Peyer's patch (tissue), 4 donors: ENCODE data around the gene ADAT3. TPM values are rescaled to one million over a fixed set of nuclear protein-coding genes. Genes with fewer than 3 reads are reported as not detected.
A peak's percentile ranks its signal among the peaks of the same experiment; 100 is the strongest.

Source experiments
- DNase-seq, 3 donors: peaks; one replicate each; pipeline ENCODE4 v3.0.0-alpha.2; 2017 to 2019
- H3K27ac ChIP-seq, 4 donors: fragments of 200-600 bp; sonication (generic); one replicate each; pipeline ENCODE4 v1.5.1; 2016 to 2019
- H3K27me3 ChIP-seq, 2 donors: fragments of 200-600 bp; sonication (generic); one replicate each; pipeline ENCODE4 v1.5.1; 2019
- H3K36me3 ChIP-seq, 3 donors: fragments of 200-600 bp; sonication (generic); one replicate each; pipeline ENCODE4 v1.5.1; 2016 to 2019
- H3K4me1 ChIP-seq, 4 donors: fragments of 200-600 bp; sonication (generic); one replicate each; pipeline ENCODE4 v1.5.1; 2016 to 2019
- H3K4me3 ChIP-seq, 4 donors: fragments of 200-600 bp; sonication (generic); 1 replicate in 3 of 4; 2 replicates in 1 of 4; pipeline ENCODE4 v1.5.1; 2016 to 2019; ENCODE audit warnings: mild to moderate bottlenecking in 1 of 4
- H3K9me3 ChIP-seq, 4 donors: fragments of 200-600 bp; sonication (generic); one replicate each; pipeline ENCODE4 v1.5.1; 2016 to 2019; ENCODE audit warnings: mild to moderate bottlenecking in 1 of 4
- POLR2A ChIP-seq, 2 donors: fragments of 450-650 bp; IDR thresholded peaks; one replicate each; pipeline ENCODE4 v1.5.1; 2017; ENCODE audit warnings: antibody characterized with exemption in 2 of 2, mild to moderate bottlenecking in 2 of 2, moderate library complexity in 2 of 2
- total RNA-seq, 4 donors: library from RNA; depleted of rRNA; stranded (reverse); fragments of >200 nt; gene quantifications; one replicate each; pipeline ENCODE4 v1.1.0, GENCODE V29; 2016
- TF ChIP-seq, protein P1 (sequence below), 6 experiments: fragments of 450-650 bp in 4 of 6; fragments of 200-600 bp in 2 of 6; sonication (generic) in 1 of 6; IDR thresholded peaks; one replicate each; pipeline ENCODE4 v1.5.1; 2017 to 2019; ENCODE audit warnings: antibody characterized with exemption in 6 of 6, mild to moderate bottlenecking in 3 of 6, moderate library complexity in 1 of 6

ADAT3 gene
- total RNA-seq, 4 donors from 2014 or later: 18.2 to 33.3 (median 23.8) TPM

DNA sequence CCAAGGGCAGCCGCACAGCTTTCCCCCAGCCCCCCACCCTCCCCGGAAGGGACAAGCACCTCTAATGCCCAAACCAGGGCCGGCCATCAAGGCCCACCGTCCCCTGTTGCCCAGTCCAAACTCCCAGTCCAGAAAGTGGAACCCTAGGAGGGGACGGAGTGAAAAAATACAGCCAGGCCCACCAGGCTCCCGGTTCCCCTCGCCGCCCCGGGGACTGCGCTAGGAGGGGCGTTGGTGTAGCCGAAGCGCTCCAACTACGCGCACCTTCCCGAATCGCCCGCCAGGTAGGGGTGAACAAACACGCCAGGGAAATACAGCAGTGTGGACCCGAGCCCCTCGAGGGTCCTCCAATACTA lies 43.2 kb upstream of the ADAT3 start:
- H3K4me1 ChIP-seq: peaks cover 18 to 49% (median 33%) of the 10 kb centered on the region in 4 donors
- peak in 1 of 3 donors; percentile 54 for DNase-seq
- peak overlapping the region; percentile 67 to 94 (median 80) for H3K4me3 ChIP-seq
- no peaks in the 10 kb centered on the region for H3K27me3 ChIP-seq
- peak overlapping the region; percentile 96 to 99 (median 98) for H3K27ac ChIP-seq
- TF ChIP-seq, protein P1, sequence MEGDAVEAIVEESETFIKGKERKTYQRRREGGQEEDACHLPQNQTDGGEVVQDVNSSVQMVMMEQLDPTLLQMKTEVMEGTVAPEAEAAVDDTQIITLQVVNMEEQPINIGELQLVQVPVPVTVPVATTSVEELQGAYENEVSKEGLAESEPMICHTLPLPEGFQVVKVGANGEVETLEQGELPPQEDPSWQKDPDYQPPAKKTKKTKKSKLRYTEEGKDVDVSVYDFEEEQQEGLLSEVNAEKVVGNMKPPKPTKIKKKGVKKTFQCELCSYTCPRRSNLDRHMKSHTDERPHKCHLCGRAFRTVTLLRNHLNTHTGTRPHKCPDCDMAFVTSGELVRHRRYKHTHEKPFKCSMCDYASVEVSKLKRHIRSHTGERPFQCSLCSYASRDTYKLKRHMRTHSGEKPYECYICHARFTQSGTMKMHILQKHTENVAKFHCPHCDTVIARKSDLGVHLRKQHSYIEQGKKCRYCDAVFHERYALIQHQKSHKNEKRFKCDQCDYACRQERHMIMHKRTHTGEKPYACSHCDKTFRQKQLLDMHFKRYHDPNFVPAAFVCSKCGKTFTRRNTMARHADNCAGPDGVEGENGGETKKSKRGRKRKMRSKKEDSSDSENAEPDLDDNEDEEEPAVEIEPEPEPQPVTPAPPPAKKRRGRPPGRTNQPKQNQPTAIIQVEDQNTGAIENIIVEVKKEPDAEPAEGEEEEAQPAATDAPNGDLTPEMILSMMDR (IDR thresholded peaks at IDR 0.05): peak in 1 of 6 experiments; percentile 4
- no peak for TF ChIP-seq POLR2A (IDR thresholded peaks at IDR 0.05)
- no peaks in the 10 kb centered on the region for H3K9me3 ChIP-seq
- no peaks in the 10 kb centered on the region for H3K36me3 ChIP-seq

DNA sequence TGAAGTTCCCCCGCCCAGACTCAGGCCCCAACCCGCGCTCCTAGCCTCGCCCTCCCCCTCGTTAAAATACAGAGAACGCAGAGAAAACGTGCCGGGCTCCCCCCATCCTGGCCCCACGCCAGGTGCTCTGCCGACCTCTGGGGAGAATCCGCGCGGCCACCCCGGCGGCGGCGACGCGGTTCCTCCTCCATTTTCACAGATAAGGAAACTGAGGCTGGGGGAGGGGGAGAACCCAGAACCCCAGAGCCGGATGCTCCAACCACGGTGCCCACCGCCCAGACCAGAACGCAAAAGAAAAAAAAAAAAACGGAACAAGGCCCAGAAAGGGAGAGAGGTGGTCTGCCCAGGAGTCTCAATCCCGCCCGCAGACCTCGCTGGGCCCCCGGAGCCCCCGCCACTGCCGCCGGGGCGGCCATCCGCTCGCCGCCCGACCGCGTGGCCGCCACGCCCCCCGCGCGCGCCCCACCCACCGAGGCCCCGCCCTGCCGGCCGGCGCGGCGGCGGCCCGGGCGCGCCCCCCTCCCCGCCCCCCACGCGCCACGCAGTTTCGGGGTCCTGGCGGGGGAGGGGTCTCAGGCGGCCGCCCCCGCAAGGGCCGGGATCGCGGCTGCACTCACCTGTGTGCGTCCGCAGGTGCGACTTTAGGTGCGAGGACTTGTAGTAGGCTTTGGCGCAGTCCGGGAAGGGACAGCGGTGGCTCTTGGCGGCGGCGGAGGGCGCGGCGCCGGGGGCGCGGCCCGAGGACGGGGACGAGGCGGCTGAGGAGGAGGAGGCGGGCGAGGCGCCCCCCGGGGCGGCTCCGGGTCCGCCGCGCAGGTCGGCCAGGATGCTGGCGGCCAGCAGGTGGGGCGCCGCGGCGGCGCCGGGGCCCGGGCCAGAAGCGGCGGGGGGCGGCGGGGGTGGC lies 42.5 kb upstream of the ADAT3 start:
- peak overlapping the region; percentile 67 to 94 (median 80) for H3K4me3 ChIP-seq
- DNase-seq: peak in 1 of 3 donors; percentile 78
- no peaks in the 10 kb centered on the region for H3K36me3 ChIP-seq
- H3K27ac ChIP-seq: peak overlapping the region; percentile 96 to 99 (median 98)
- TF ChIP-seq, protein P1 (IDR thresholded peaks at IDR 0.05): peak in 1 of 6 experiments; percentile 25
- TF ChIP-seq POLR2A (IDR thresholded peaks at IDR 0.05): no peak
- H3K9me3 ChIP-seq: no peaks in the 10 kb centered on the region
- H3K27me3 ChIP-seq: no peaks in the 10 kb centered on the region
- peaks cover 18 to 47% (median 28%) of the 10 kb centered on the region in 4 donors for H3K4me1 ChIP-seq

DNA sequence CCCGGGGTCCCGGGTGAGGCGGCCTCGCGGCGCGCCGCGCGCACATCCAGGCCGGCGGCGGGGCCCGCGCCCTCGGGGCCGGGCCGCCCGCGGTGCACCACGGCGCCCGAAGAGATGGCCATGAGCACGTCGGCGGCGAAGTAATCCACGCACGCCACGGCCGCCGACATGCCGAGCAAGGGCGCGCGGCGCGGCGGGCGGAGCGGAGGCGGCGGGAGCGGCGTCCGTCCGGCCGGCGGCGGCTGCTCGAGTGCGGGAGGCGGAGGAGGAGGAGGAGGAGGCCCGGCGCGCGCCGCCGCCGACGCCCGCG lies 41.9 kb upstream of the ADAT3 start, which contains the start of gene KLF16:
Gene KLF16, minus strand, starts transcription at position 252 of the 310 bp plus-strand sequence. Its CDS starts 82 bp downstream, at position 170.
- Histone ChIP-seq H3K9me3 (no peaks in the 10 kb centered on the region), H3K27me3 (no peaks in the 10 kb centered on the region), H3K27ac (peak within 1 kb of the TSS; percentile 96 to 99 (median 98)), H3K36me3 (no peaks in the 10 kb centered on the region), H3K4me1 (peaks cover 18 to 40% (median 24%) of the 10 kb centered on the region in 4 donors), H3K4me3 (peak within 1 kb of the TSS; percentile 75 to 94 (median 86))
- peak in 1 of 2 donors; percentile 94 for TF ChIP-seq POLR2A (IDR thresholded peaks at IDR 0.05)
- TF ChIP-seq, protein P1 (IDR thresholded peaks at IDR 0.05): no peak
- no peak for DNase-seq

DNA sequence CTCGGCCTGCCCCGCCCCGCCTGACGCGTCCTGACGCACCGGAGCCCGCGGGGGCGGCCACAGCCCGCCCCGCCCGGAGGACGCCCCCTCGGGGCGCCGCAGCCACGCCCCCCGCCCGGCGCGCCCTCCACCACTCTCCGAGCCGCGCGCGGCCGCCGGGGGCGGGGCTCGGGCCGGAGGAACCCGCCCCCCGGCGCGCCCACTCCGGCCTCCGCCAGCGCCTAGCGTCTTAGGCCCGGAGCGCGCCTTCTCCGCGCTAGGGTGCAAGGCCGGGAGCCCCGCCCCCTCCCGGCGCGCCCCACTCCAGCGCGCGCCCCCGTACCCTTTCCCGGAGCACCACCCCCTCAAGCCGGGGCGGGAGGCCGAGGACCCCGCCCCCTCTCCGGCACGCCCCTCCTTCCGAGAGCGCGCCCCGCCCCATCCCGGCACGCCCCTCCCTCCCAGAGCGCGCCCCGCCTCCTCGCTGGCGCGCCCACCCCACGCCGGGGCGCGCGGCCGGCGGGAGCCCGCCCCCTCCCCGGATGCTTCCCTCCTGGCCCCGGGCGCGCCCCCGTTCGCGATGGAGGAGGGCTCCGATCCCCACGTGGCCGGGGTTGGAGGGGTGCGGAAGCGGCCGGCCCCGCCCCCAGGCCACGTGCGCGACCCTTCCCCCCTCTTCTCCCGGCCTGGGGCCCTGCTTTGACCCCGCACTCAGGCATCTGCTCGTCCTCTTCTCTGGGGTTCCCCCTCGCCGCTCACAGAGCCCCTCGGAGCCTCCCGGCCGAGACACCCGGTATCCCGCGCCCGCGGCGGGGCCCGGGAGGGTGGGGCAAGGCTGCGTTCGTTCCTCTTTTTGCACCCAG lies 41.3 kb upstream of the ADAT3 start:
- H3K27ac ChIP-seq: peak overlapping the region; percentile 84 to 99 (median 98)
- H3K4me1 ChIP-seq: peaks cover 14 to 35% (median 20%) of the 10 kb centered on the region in 4 donors
- H3K4me3 ChIP-seq: peak overlapping the region; percentile 75 to 94 (median 86)
- no peaks in the 10 kb centered on the region for H3K9me3 ChIP-seq
- no peaks in the 10 kb centered on the region for H3K36me3 ChIP-seq
- TF ChIP-seq, protein P1 (IDR thresholded peaks at IDR 0.05): no peak
- TF ChIP-seq POLR2A (IDR thresholded peaks at IDR 0.05): peak in 1 of 2 donors; percentile 26
- DNase-seq: peak; percentile 93 to 95 (median 94)
- no peaks in the 10 kb centered on the region for H3K27me3 ChIP-seq

GRCh38 chr19:1864480-1865171 lies 40.6 kb upstream of the ADAT3 start:
- peak; percentile 82 to 87 (median 83) for DNase-seq
- Histone ChIP-seq H3K27ac (peak overlapping the region; percentile 84 to 99 (median 94)), H3K4me1 (peaks cover 7 to 27% (median 18%) of the 10 kb centered on the region in 4 donors)

More at GRCh38 chr19:1864480-1865171, 40.6 kb upstream of the ADAT3 start:
- Histone ChIP-seq H3K27me3 (no peaks in the 10 kb centered on the region), H3K4me3 (peak overlapping the region; percentile 75 to 94 (median 86)), H3K9me3 (no peaks in the 10 kb centered on the region), H3K36me3 (no peaks in the 10 kb centered on the region)
- TF ChIP-seq, protein P1 (IDR thresholded peaks at IDR 0.05): peak; percentile 72 to 95 (median 84)
- TF ChIP-seq POLR2A (IDR thresholded peaks at IDR 0.05): peak in 1 of 2 donors; percentile 8
